ENCODE measurements around the gene MATCAP1.

MATCAP1 gene

GRCh38 chr16:67190041-67190440 lies 6.3 kb upstream of the MATCAP1 start, which contains the start of gene EXOC3L1:
Gene EXOC3L1, minus strand, starts transcription at chr16:67190136. Its CDS starts 460 bp downstream, at chr16:67189676.
- H3K9me3 ChIP-seq = no peaks in the 10 kb centered on the region
- H3K36me3 ChIP-seq = peaks cover 12% of the 10 kb centered on the region
- no peaks in the 10 kb centered on the region for H3K27me3 ChIP-seq
- no peak within 1 kb of the TSS for H3K4me3 ChIP-seq (ENCODE audit: low read depth, low read length)
- TF ChIP-seq, protein P1, sequence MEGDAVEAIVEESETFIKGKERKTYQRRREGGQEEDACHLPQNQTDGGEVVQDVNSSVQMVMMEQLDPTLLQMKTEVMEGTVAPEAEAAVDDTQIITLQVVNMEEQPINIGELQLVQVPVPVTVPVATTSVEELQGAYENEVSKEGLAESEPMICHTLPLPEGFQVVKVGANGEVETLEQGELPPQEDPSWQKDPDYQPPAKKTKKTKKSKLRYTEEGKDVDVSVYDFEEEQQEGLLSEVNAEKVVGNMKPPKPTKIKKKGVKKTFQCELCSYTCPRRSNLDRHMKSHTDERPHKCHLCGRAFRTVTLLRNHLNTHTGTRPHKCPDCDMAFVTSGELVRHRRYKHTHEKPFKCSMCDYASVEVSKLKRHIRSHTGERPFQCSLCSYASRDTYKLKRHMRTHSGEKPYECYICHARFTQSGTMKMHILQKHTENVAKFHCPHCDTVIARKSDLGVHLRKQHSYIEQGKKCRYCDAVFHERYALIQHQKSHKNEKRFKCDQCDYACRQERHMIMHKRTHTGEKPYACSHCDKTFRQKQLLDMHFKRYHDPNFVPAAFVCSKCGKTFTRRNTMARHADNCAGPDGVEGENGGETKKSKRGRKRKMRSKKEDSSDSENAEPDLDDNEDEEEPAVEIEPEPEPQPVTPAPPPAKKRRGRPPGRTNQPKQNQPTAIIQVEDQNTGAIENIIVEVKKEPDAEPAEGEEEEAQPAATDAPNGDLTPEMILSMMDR (IDR thresholded peaks at IDR 0.05; ENCODE audit: low read depth, low read length) = no peak
- H3K4me1 ChIP-seq = peaks cover 3% of the 10 kb centered on the region; the same call in 1 of the 2 replicates
- DNase-seq = no peak

DNA sequence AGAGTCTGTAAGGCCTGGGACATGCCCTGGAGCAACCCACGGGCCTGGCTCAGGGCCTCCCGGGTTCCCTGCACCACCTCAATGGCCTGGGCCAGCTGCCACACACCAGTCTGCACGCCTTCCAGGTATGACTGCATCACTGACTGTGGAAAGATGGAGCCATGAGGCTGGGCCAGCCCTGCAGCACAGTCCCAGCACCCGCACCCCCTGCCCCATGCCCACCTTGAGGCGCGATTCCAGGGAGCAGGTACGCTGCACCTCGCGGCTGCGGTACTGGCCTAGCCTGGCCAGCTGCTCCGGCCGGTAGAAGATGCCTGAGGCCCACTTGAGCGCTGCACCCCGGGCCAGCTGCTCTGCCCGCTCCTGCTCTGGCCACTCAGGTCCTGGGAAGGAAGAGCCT lies 5.0 kb upstream of the MATCAP1 start:
- H3K27me3 ChIP-seq = no peaks in the 10 kb centered on the region
- H3K36me3 ChIP-seq = no peaks in the 10 kb centered on the region; the same call in 1 of the 2 replicates
- no peaks in the 10 kb centered on the region for H3K9me3 ChIP-seq
- peaks cover 3% of the 10 kb centered on the region; the same call in 1 of the 2 replicates for H3K4me1 ChIP-seq
- no peak overlapping the region for H3K4me3 ChIP-seq (ENCODE audit: low read depth, low read length)
- TF ChIP-seq, protein P1 (IDR thresholded peaks at IDR 0.05; ENCODE audit: low read depth, low read length) = no peak
- no peak for DNase-seq

DNA sequence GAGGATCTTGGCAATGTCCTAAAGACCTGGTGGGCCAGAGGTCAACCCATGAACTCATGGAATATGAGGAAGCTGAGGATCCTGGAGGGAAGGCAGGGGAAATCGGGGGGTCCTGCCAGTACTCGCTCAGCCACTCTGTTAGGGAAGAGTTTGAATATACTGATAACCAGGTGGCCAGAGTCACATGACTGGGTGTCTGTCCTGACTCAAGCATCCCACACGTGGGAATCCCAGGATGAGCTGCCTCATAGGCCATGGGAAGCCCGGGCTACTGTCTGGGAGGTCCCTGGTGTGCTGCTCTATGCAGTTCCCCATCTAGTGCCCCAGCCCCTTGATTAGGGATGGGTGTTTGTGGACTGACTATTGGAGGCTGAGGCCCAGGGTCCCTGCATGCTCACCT lies 4.6 kb upstream of the MATCAP1 start:
- peaks cover 3% of the 10 kb centered on the region; the same call in 1 of the 2 replicates for H3K4me1 ChIP-seq
- no peaks in the 10 kb centered on the region for H3K27me3 ChIP-seq
- DNase-seq = no peak
- H3K4me3 ChIP-seq (ENCODE audit: low read depth, low read length) = no peak overlapping the region
- H3K9me3 ChIP-seq = no peaks in the 10 kb centered on the region
- TF ChIP-seq, protein P1 (IDR thresholded peaks at IDR 0.05; ENCODE audit: low read depth, low read length) = no peak
- no peaks in the 10 kb centered on the region for H3K36me3 ChIP-seq

GRCh38 chr16:67187175-67187890 lies 3.6 kb upstream of the MATCAP1 start:
- Histone ChIP-seq H3K4me1 (peaks cover 3% of the 10 kb centered on the region; the same call in 1 of the 2 replicates), H3K9me3 (no peaks in the 10 kb centered on the region), H3K36me3 (no peaks in the 10 kb centered on the region), H3K4me3 (ENCODE audit: low read depth, low read length) (no peak overlapping the region), H3K27me3 (no peaks in the 10 kb centered on the region)
- TF ChIP-seq, protein P1 (IDR thresholded peaks at IDR 0.05; ENCODE audit: low read depth, low read length) = no peak
- DNase-seq = no peak

DNA sequence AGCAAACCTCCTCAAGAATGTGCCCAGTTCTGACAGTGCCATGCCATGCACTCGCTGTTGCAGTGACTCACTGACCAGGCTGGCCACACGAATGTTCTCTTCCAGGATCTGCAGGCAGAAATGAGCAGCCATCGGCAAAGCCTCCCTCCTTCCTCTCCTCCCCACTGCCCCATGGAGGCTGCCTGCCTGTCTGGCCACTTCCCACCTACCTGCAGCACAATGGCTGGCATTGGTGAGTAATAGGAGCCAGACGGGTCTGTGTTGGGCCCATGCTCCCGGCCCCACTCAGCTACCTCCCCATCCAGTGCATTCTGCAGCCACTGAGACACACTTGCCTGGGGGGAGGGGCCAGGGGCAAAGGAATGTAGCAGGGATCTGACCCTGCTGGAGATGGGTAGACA lies 2.8 kb upstream of the MATCAP1 start:
- Histone ChIP-seq H3K27me3 (no peaks in the 10 kb centered on the region), H3K36me3 (no peaks in the 10 kb centered on the region), H3K4me3 (ENCODE audit: low read depth, low read length) (no peak overlapping the region), H3K9me3 (no peaks in the 10 kb centered on the region), H3K4me1 (peaks cover 3% of the 10 kb centered on the region; the same call in 1 of the 2 replicates)
- DNase-seq = no peak
- TF ChIP-seq, protein P1 (IDR thresholded peaks at IDR 0.05; ENCODE audit: low read depth, low read length) = no peak

- H3K9me3 ChIP-seq = no peaks in the 10 kb centered on the region
- no peak for DNase-seq
- TF ChIP-seq, protein P1 (IDR thresholded peaks at IDR 0.05; ENCODE audit: low read depth, low read length) = no peak
- no peaks in the 10 kb centered on the region for H3K27me3 ChIP-seq
- H3K4me3 ChIP-seq (ENCODE audit: low read depth, low read length) = no peak overlapping the region
- H3K36me3 ChIP-seq = no peaks in the 10 kb centered on the region
- peaks cover 3% of the 10 kb centered on the region; the same call in 1 of the 2 replicates for H3K4me1 ChIP-seq
Measured at GRCh38 chr16:67185651-67186134, 1.9 kb upstream of the MATCAP1 start.

Data from BE2C (cell line).